Lower lobe of right lung (tissue), 2 donors: Measurements from ENCODE around the gene ADPGK. TPM values are rescaled to one million over a fixed set of nuclear protein-coding genes. Genes with fewer than 3 reads are reported as not detected.
A peak's percentile ranks its signal among the peaks of the same experiment; 100 is the strongest.

Experiments used
- ATAC-seq, 2 donors: fragments of 200-7000 bp; cut with Tn5 transposase; one replicate each; pipeline ENCODE4 v1.9.1; 2020 to 2022; ENCODE audit warnings: mild to moderate bottlenecking in 2 of 2, moderate library complexity in 2 of 2
- DNase-seq: peaks from one replicate; pipeline ENCODE4 v3.0.0-alpha.2; 2020
- H3K27ac ChIP-seq: fragments of 200-600 bp; one replicate; pipeline ENCODE4 v1.8.0; 2022
- H3K27me3 ChIP-seq: fragments of 200-600 bp; one replicate; pipeline ENCODE4 v1.8.0; 2022; ENCODE audit warnings: low read depth
- H3K36me3 ChIP-seq: fragments of 200-600 bp; one replicate; pipeline ENCODE4 v1.8.0; 2022; ENCODE audit warnings: mild to moderate bottlenecking
- H3K4me1 ChIP-seq: fragments of 200-600 bp; one replicate; pipeline ENCODE4 v1.8.0; 2022
- H3K4me3 ChIP-seq: fragments of 200-600 bp; one replicate; pipeline ENCODE4 v1.8.0; 2022; ENCODE audit warnings: mild to moderate bottlenecking
- H3K9me3 ChIP-seq: fragments of 200-600 bp; one replicate; pipeline ENCODE4 v1.8.0; 2022
- intact Hi-C: fragments of 100-400 bp; cut with DNase I; formaldehyde crosslinking; loops from one replicate; pipeline ENCODE4 v1.11.0; 2022
- total RNA-seq: library from RNA; stranded (reverse); fragmentation: NEBNext Ultra II Directional; extraction: Animal tissue kit (Norgen Biotek cat#: 25700); gene quantifications from one replicate; pipeline ENCODE4 v1.2.1, GENCODE V29; 2021
- TF ChIP-seq, protein P1 (sequence below): fragments of 200-600 bp; IDR thresholded peaks from one replicate; pipeline ENCODE4 v1.8.0; 2022; ENCODE audit warnings: antibody characterized with exemption, mild to moderate bottlenecking
- donor health status: DM: no; HTN: yes; CAD: no; lungs with severe emphysema.

ADPGK gene
- total RNA-seq, 1 donor from 2014 or later = 87.1 TPM

DNA sequence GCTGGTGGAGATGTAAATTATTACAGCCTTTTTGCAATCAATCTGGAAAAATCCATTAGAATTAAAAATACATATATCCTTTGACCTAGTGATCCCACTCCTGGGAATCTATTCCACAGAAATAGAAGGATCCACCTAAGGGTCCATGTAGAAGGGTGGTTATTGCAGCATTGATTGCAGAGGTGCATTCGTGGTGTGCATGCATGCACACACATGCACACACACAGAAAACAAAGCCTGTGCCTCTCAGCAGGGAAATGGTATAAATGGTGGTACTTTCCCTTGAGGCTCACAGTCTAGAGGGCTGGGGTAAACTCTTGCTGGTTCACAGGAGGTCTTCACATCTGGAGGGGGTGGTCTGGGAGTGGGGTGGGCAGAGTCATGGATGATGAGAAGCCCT, 19.4 kb upstream of the ADPGK start:
- Histone ChIP-seq H3K27me3 (no peaks in the 10 kb centered on the region), H3K9me3 (no peaks in the 10 kb centered on the region), H3K4me1 (peaks cover 8% of the 10 kb centered on the region), H3K27ac (no peak overlapping the region), H3K4me3 (no peak overlapping the region), H3K36me3 (no peaks in the 10 kb centered on the region)
- no peak for DNase-seq
- TF ChIP-seq, protein P1, sequence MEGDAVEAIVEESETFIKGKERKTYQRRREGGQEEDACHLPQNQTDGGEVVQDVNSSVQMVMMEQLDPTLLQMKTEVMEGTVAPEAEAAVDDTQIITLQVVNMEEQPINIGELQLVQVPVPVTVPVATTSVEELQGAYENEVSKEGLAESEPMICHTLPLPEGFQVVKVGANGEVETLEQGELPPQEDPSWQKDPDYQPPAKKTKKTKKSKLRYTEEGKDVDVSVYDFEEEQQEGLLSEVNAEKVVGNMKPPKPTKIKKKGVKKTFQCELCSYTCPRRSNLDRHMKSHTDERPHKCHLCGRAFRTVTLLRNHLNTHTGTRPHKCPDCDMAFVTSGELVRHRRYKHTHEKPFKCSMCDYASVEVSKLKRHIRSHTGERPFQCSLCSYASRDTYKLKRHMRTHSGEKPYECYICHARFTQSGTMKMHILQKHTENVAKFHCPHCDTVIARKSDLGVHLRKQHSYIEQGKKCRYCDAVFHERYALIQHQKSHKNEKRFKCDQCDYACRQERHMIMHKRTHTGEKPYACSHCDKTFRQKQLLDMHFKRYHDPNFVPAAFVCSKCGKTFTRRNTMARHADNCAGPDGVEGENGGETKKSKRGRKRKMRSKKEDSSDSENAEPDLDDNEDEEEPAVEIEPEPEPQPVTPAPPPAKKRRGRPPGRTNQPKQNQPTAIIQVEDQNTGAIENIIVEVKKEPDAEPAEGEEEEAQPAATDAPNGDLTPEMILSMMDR = no peak
- ATAC-seq = no peak
- intact Hi-C loops = no loop called here

DNA sequence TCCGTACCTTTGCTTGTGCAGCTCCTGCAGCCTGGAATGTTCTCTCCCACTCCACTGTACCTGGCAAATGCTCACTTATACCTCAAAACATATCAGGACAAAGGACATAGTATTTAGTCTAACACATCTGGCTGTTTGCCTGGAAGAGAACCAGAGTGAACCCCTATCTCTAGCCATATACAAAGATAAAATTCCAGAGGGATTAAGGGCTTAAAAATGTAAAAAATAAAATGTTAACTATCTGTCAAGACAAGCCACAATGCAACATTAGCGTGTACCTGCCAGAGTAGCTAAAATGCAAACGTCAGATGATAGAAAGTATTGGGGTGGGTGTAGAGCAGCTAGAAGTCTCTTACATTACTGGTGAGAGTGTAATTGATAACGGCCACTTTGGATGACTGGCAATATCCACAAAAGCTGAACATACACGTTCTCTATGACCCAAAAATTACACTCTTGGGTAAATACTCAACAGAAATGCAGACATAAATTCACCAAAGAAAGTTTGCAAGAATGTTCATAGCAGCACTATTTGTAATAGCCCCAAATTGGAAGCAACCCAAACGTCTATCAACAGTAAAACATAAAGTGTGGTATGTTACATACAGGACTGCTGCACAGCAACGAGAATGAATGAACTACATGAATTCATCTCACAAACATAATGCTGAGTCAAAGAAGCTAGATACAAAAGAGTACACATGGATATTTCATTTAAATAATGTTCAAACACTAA, 18.2 kb upstream of the ADPGK start:
- TF ChIP-seq, protein P1 = no peak
- no peaks in the 10 kb centered on the region for H3K27me3 ChIP-seq
- H3K9me3 ChIP-seq = no peaks in the 10 kb centered on the region
- ATAC-seq (no peak), DNase-seq (no peak)
- intact Hi-C loops = no loop called here
- peaks cover 18% of the 10 kb centered on the region for H3K4me1 ChIP-seq
- no peak overlapping the region for H3K4me3 ChIP-seq
- H3K27ac ChIP-seq = no peak overlapping the region
- H3K36me3 ChIP-seq = no peaks in the 10 kb centered on the region

DNA sequence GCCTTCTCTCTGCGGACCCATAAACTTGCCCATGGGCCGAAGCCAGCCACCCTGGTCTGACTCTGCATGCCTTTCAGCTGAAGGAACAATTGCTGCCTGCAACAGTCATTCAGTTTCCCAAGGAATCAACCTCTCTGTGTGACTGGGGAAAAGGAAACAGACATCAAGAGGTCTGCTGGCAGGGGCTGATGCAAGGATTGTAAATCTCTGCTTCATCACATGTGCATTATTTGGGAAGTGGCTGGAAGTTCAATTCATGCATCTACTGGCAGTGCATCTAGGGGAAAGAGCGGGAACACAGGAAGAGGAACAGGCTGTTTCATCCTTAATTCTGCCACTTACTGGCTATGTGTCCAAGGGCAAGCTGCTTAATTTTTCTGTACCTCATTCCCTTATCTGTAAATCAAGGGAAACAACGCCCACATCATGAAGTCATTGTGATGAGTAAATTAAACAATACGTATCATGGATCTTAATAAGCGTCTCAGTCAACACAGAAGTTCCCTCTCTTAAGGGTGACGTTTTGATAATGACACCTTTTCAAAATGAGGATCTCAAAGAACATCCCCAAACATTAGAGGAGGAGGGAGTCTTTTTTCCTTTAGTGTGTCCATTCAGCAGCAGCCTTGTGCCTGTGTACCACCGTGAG, 17.4 kb upstream of the ADPGK start:
- no peaks in the 10 kb centered on the region for H3K36me3 ChIP-seq
- intact Hi-C loops = no loop called here
- TF ChIP-seq, protein P1 = no peak
- ATAC-seq = no peak
- peaks cover 23% of the 10 kb centered on the region for H3K4me1 ChIP-seq
- H3K27ac ChIP-seq = no peak overlapping the region
- H3K9me3 ChIP-seq = no peaks in the 10 kb centered on the region
- H3K27me3 ChIP-seq = peaks cover 3% of the 10 kb centered on the region
- H3K4me3 ChIP-seq = no peak overlapping the region
- DNase-seq = no peak

DNA sequence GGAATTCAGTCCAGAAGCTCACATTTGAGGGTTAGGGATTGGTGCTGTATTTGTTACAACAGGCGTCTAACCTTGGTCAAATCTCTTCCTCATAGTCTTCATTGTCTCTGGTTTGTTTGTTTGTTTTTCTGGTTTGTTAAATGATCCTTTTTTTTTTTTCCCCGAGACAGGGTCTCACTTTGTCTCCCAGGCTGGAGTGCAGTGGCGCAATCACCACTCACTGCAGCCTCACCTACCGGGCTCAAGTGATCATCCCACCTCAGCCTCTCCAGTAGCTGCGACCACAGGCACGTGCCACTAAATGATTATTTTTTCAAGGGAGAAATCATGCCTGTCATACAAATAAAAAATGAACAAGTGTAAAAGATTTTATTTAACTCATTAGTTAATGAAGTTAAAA, 14.3 kb upstream of the ADPGK start:
- peaks cover 8% of the 10 kb centered on the region for H3K27me3 ChIP-seq
- no peaks in the 10 kb centered on the region for H3K36me3 ChIP-seq
- no peak overlapping the region for H3K4me3 ChIP-seq
- no peaks in the 10 kb centered on the region for H3K9me3 ChIP-seq
- peaks cover 23% of the 10 kb centered on the region for H3K4me1 ChIP-seq
- DNase-seq = no peak
- no peak overlapping the region for H3K27ac ChIP-seq
- TF ChIP-seq, protein P1 = no peak
- no peak for ATAC-seq
- intact Hi-C loops = no loop called here

DNA sequence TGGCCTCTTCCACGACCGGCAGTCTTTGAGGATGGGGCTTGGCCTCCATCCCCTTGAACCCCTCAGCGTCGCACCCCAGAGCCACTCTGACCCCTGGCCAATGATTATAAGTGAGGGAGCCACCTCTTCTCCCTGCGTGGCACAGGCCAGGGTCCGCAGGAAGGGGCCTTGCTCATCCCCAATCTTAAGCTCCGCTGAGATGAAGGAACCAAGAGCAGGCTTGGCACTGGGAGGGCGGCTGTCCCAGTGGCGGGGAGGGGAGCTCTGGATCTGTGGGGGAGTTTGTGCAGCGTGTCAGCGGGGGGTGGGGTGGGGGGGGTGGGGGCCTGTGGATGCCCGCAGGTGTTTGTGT, 13.8 kb upstream of the ADPGK start:
- H3K4me3 ChIP-seq = peak overlapping the region; percentile 59
- DNase-seq (no peak), ATAC-seq (no peak)
- no peaks in the 10 kb centered on the region for H3K9me3 ChIP-seq
- no peaks in the 10 kb centered on the region for H3K36me3 ChIP-seq
- no peak overlapping the region for H3K27ac ChIP-seq
- H3K4me1 ChIP-seq = peaks cover 23% of the 10 kb centered on the region
- intact Hi-C loops = no loop called here
- TF ChIP-seq, protein P1 = no peak
- peaks cover 8% of the 10 kb centered on the region for H3K27me3 ChIP-seq
